HG02759 (cell line): Measurements from ENCODE around the gene PAX3.

Experiments used
- ATAC-seq: cut with Tn5 transposase; IDR thresholded peaks from one replicate; pipeline ENCODE4 v1.9.1; 2021; ENCODE audit warnings: mild to moderate bottlenecking, moderate library complexity; ENCODE audit not compliant: unreplicated experiment

Gene PAX3

GRCh38 chr2:222298311-222299150 lies at the start of gene PAX3:
Gene PAX3, minus strand, starts transcription at chr2:222298998. Its CDS starts 383 bp downstream, at chr2:222298615.
- ATAC-seq = peak; percentile 38

- no peak for ATAC-seq
Observed at GRCh38 chr2:222341331-222341730, 42.5 kb upstream of the PAX3 start.

GRCh38 chr2:222338374-222338773 lies 39.6 kb upstream of the PAX3 start:
- ATAC-seq = no peak

- ATAC-seq = no peak
Observed at GRCh38 chr2:222336931-222337330, 38.1 kb upstream of the PAX3 start.

GRCh38 chr2:222336442-222336841 lies 37.6 kb upstream of the PAX3 start:
- no peak for ATAC-seq

- no peak for ATAC-seq
Observed at GRCh38 chr2:222334914-222335313, 36.1 kb upstream of the PAX3 start.

GRCh38 chr2:222333397-222333796 lies 34.6 kb upstream of the PAX3 start:
- ATAC-seq = no peak

GRCh38 chr2:222332116-222332515 lies 33.3 kb upstream of the PAX3 start:
- ATAC-seq = no peak

GRCh38 chr2:222330910-222331309 lies 32.1 kb upstream of the PAX3 start:
- ATAC-seq = no peak

GRCh38 chr2:222322236-222322635 lies 23.4 kb upstream of the PAX3 start:
- ATAC-seq = peak; percentile 16

GRCh38 chr2:222320436-222321395 lies 21.9 kb upstream of the PAX3 start:
- ATAC-seq = no peak

- peak; percentile 55 for ATAC-seq
Observed at GRCh38 chr2:222319586-222320435, 21.0 kb upstream of the PAX3 start.

- peak; percentile 45 for ATAC-seq
Observed at GRCh38 chr2:222318712-222319585, 20.2 kb upstream of the PAX3 start.

- peak; percentile 53 for ATAC-seq
Observed at GRCh38 chr2:222318026-222318711, 19.4 kb upstream of the PAX3 start.

GRCh38 chr2:222315443-222316121 lies 16.8 kb upstream of the PAX3 start:
- no peak for ATAC-seq

- ATAC-seq = no peak
Observed at GRCh38 chr2:222313816-222314215, 15.0 kb upstream of the PAX3 start.

- ATAC-seq = no peak
Observed at GRCh38 chr2:222311978-222312738, 13.4 kb upstream of the PAX3 start.
